HCT116 (cell line): Measurements from ENCODE around the gene RBBP8NL. TPM values are rescaled to one million over a fixed set of nuclear protein-coding genes. Genes with fewer than 3 reads are reported as not detected.

Experiments used
- ATAC-seq: fragments of 200-7000 bp; cut with Tn5 transposase; 2 replicates; pipeline ENCODE4 v1.9.1; 2020; ENCODE audit warnings: mild to moderate bottlenecking, moderate library complexity
- BruUV-seq: library from RNA; stranded (reverse); fragments of 400-500 nt; replicated peaks from 2 replicates; lab custom pipeline; 2021; lab: Mats Ljungman, UMichigan
- CTCF ChIA-PET: fragments of 300-600 bp; sonication (Branson Sonifier 250); formaldehyde crosslinking; loops from one replicate; lab custom pipeline; 2021; ENCODE audit warnings: antibody characterized with exemption; lab: Charles Lee
- POLR2A ChIA-PET: fragments of 300-600, 350-600 bp; sonication (Branson Sonifier 250); formaldehyde crosslinking; loops from one replicate; lab custom pipeline; 2021; ENCODE audit warnings: antibody characterized with exemption; lab: Charles Lee
- RAD21 ChIA-PET, 2 experiments: fragments of 300-600 bp; sonication (Branson Sonifier 250); formaldehyde crosslinking; loops; one replicate each; lab custom pipeline; 2023; ENCODE audit warnings: low total read pairs in 2 of 2; ENCODE audit not compliant: uncharacterized antibody in 2 of 2, unreplicated experiment in 2 of 2, low non-redundant PET in 1 of 2; lab: Charles Lee
- DNase-seq: peaks from one replicate; pipeline ENCODE4 v3.0.0-alpha.2; 2010; ENCODE audit warnings: low read depth, low spot score
- H2AFZ ChIP-seq: fragments of 200-600 bp; shearing (Covaris generic), sonication (generic); 2 replicates; pipeline ENCODE4 v1.6.1; 2017; ENCODE audit warnings: low read depth, mixed run types, mixed read lengths, antibody characterized with exemption, low read length; ENCODE audit not compliant: poor library complexity, severe bottlenecking
- H3K27ac ChIP-seq: 2 replicates; pipeline ENCODE4 v1.5.1; 2012; ENCODE audit warnings: low read depth, low read length
- H3K27me3 ChIP-seq: fragments of 200-600 bp; sonication (generic); 2 replicates; pipeline ENCODE4 v1.6.1; 2016; ENCODE audit warnings: mixed run types, low read length, mixed read lengths; ENCODE audit not compliant: insufficient read depth
- H3K36me3 ChIP-seq, 2 experiments: fragments of 200-500 bp in 1 of 2; fragments of 200-600 bp in 1 of 2; sonication (Bioruptor generic) in 1 of 2; sonication (generic) in 1 of 2; 2 replicates each; pipeline versions ENCODE4 v1.5.1 to v1.6.1; 2014 to 2016; ENCODE audit warnings: low read length in 2 of 2, inconsistent platforms in 1 of 2, mixed read lengths in 1 of 2, mixed run types in 1 of 2; ENCODE audit not compliant: insufficient read depth in 2 of 2, control insufficient read depth in 1 of 2
- H3K4me1 ChIP-seq, 2 experiments: fragments of 200-600 bp in 1 of 2; sonication (generic) in 1 of 2; 2 replicates each; pipeline versions ENCODE4 v1.5.1 to v1.6.1; 2012 to 2017; ENCODE audit warnings: low read length in 2 of 2, inconsistent platforms in 1 of 2, mild to moderate bottlenecking in 1 of 2, mixed read lengths in 1 of 2, mixed run types in 1 of 2, moderate library complexity in 1 of 2; ENCODE audit not compliant: insufficient read depth in 2 of 2, control insufficient read depth in 1 of 2
- H3K4me2 ChIP-seq: fragments of 200-600 bp; sonication (generic); 2 replicates; pipeline ENCODE4 v1.6.1; 2017; ENCODE audit warnings: mixed run types, low read length, mixed read lengths
- H3K4me3 ChIP-seq, 2 experiments: fragments of 200-600 bp in 1 of 2; sonication (generic) in 1 of 2; replicated peaks in 1 of 2; 2 replicates each; pipeline ENCODE4 v1.5.1; 2011 to 2016; ENCODE audit warnings: low read length in 2 of 2, control low read depth in 1 of 2, low read depth in 1 of 2, mild to moderate bottlenecking in 1 of 2, mixed read lengths in 1 of 2, mixed run types in 1 of 2
- H3K79me2 ChIP-seq: fragments of 200-600 bp; sonication (generic); 2 replicates; pipeline ENCODE4 v1.6.1; 2017; ENCODE audit warnings: mild to moderate bottlenecking, mixed run types, low read length, moderate library complexity, mixed read lengths; ENCODE audit not compliant: insufficient read depth
- H3K9ac ChIP-seq: fragments of 200-600 bp; sonication (generic); 2 replicates; pipeline ENCODE4 v1.6.1; 2016; ENCODE audit warnings: low read length, mixed read lengths
- H3K9me2 ChIP-seq: fragments of 200-600 bp; sonication (generic), shearing (Covaris generic); 2 replicates; pipeline ENCODE4 v1.6.1; 2017; ENCODE audit warnings: mixed run types, mild to moderate bottlenecking, moderate library complexity; ENCODE audit not compliant: insufficient read depth
- H3K9me3 ChIP-seq, 2 experiments: fragments of 200-500 bp in 1 of 2; fragments of 200-600 bp in 1 of 2; sonication (Bioruptor generic) in 1 of 2; sonication (generic) in 1 of 2; 2 replicates each; pipeline ENCODE4 v1.6.1; 2014 to 2017; ENCODE audit warnings: low read length in 2 of 2, mixed read lengths in 2 of 2, inconsistent platforms in 1 of 2, low read depth in 1 of 2, mild to moderate bottlenecking in 1 of 2, mixed run types in 1 of 2, moderate library complexity in 1 of 2; ENCODE audit not compliant: control insufficient read depth in 1 of 2, insufficient read depth in 1 of 2
- H4K20me1 ChIP-seq: fragments of 200-600 bp; sonication (generic), shearing (Covaris generic); 2 replicates; pipeline ENCODE4 v1.6.1; 2017; ENCODE audit warnings: mixed run types, mild to moderate bottlenecking, moderate library complexity; ENCODE audit not compliant: insufficient read depth
- ATF3 ChIP-seq: IDR thresholded peaks from 2 replicates; pipeline ENCODE4 v1.6.1; 2012
- CBX3 ChIP-seq: IDR thresholded peaks from 2 replicates; pipeline ENCODE4 v1.6.1; 2012; ENCODE audit warnings: low read depth
- CEBPB ChIP-seq: IDR thresholded peaks from 2 replicates; pipeline ENCODE4 v1.6.1; 2012; ENCODE audit warnings: low read depth
- ELF1 ChIP-seq: IDR thresholded peaks from 2 replicates; pipeline ENCODE4 v1.6.1; 2012; ENCODE audit warnings: low read depth, borderline replicate concordance
- JUND ChIP-seq: IDR thresholded peaks from 2 replicates; pipeline ENCODE4 v1.6.1; 2012
- POLR2AphosphoS5 ChIP-seq: IDR thresholded peaks from 2 replicates; pipeline ENCODE4 v1.6.1; 2011; ENCODE audit warnings: mild to moderate bottlenecking, low read depth, low read length, moderate library complexity
- SRF ChIP-seq: IDR thresholded peaks from 2 replicates; pipeline ENCODE4 v1.6.1; 2012; ENCODE audit warnings: low read depth
- TCF7L2 ChIP-seq: IDR thresholded peaks from 2 replicates; pipeline ENCODE4 v1.7.0; 2011; ENCODE audit warnings: borderline replicate concordance, inconsistent platforms; ENCODE audit not compliant: insufficient read depth, insufficient read length; ENCODE audit errors: extremely low read depth
- ZBTB33 ChIP-seq: IDR thresholded peaks from 2 replicates; pipeline ENCODE4 v1.6.1; 2011; ENCODE audit warnings: mild to moderate bottlenecking, low read length, moderate library complexity; ENCODE audit not compliant: insufficient replicate concordance; ENCODE audit errors: extremely low read depth
- intact Hi-C: fragments of 100-400 bp; cut with micrococcal nuclease; formaldehyde crosslinking; loops from 2 replicates; pipeline ENCODE4 v1.10.0; 2022
- total RNA-seq: library from RNA; stranded (reverse); gene quantifications from one replicate; pipeline ENCODE4 v1.2.1, GENCODE V29; 2021; ENCODE audit not compliant: unreplicated experiment

Gene RBBP8NL
- total RNA-seq, 1 experiment from 2014 or later, result 0.59 TPM

- CTCF ChIA-PET, result no interaction called here
- no peaks in the 10 kb centered on the region for H3K79me2 ChIP-seq
- no peaks in the 10 kb centered on the region for H3K9me2 ChIP-seq
- DNase-seq, result no peak
- H3K9ac ChIP-seq, result no peak overlapping the region
- TF ChIP-seq ZBTB33 (no peak), TCF7L2 (no peak), CBX3 (no peak), SRF (no peak), POLR2AphosphoS5 (no peak), JUND (no peak), CEBPB (no peak), ATF3 (no peak), ELF1 (no peak)
- no peaks in the 10 kb centered on the region for H3K27me3 ChIP-seq
- no peak overlapping the region for H3K4me3 ChIP-seq
- no peak overlapping the region for H3K4me2 ChIP-seq
- no peak for ATAC-seq
- RAD21 ChIA-PET, result no interaction called here
- H3K9me3 ChIP-seq, result no peaks in the 10 kb centered on the region
- H3K4me1 ChIP-seq, result no peaks in the 10 kb centered on the region
- no peak overlapping the region for H2AFZ ChIP-seq
- H3K27ac ChIP-seq, result no peak overlapping the region
- POLR2A ChIA-PET, result no interaction called here
- H3K36me3 ChIP-seq, result no peaks in the 10 kb centered on the region
- no TSS peak for BruUV-seq
- no peaks in the 10 kb centered on the region for H4K20me1 ChIP-seq
- intact Hi-C loops, result no loop called here
These were observed 14.7 kb upstream of the RBBP8NL start for GRCh38 chr20:62441987-62442539.
